AG04450 (cell line): Measurements from ENCODE around the gene HMCES. TPM values are rescaled to one million over a fixed set of nuclear protein-coding genes. Genes with fewer than 3 reads are reported as not detected.

ENCODE experiments used
- CTCF ChIA-PET: fragments of 300-600, 350-600 bp; formaldehyde crosslinking; extraction: SDS; loops from one replicate; lab custom pipeline; 2022; ENCODE audit warnings: antibody characterized with exemption, inconsistent platforms; lab: Charles Lee
- POLR2A ChIA-PET: fragments of 350-600 bp; formaldehyde crosslinking; extraction: SDS; loops from one replicate; lab custom pipeline; 2021; ENCODE audit warnings: antibody characterized with exemption, inconsistent platforms; lab: Yijun Ruan, JAX
- DNase-seq: peaks from one replicate; pipeline ENCODE4 v3.0.0-alpha.2; 2011; ENCODE audit warnings: low read depth, low spot score
- H3K27ac ChIP-seq: one replicate; pipeline ENCODE4 v1.5.1; 2012; ENCODE audit warnings: low read depth, low read length, control low read depth
- H3K27me3 ChIP-seq: one replicate; pipeline ENCODE4 v1.6.0; 2012; ENCODE audit warnings: low read length; ENCODE audit not compliant: control insufficient read depth, insufficient read depth
- H3K4me3 ChIP-seq: 2 replicates; pipeline ENCODE4 v1.5.1; 2011; ENCODE audit warnings: mild to moderate bottlenecking, low read depth, low read length, control low read depth
- H3K9me3 ChIP-seq: 2 replicates; pipeline ENCODE4 v1.5.1; 2012; ENCODE audit warnings: low read length; ENCODE audit not compliant: control insufficient read depth, insufficient read depth
- CTCF ChIP-seq: IDR thresholded peaks from 2 replicates; pipeline ENCODE4 v1.5.1; 2011; ENCODE audit warnings: low read depth, low read length, control low read depth, inconsistent platforms
- polyA plus RNA-seq: library from polyadenylated mRNA; depleted of rRNA; stranded (reverse); fragments of >200 nt; gene quantifications from 2 replicates; pipeline ENCODE4 v1.2.3, GENCODE V29; 2011

Gene HMCES
- polyA plus RNA-seq, 1 experiment, result 19.9 TPM

- ChIA-PET CTCF (interaction anchor here (0.5 to 1.8 kb wide), 15 partner anchors 11 to 263 kb away, joined by 3 to 11 read pairs (median 4); partner anchors contain the start of gene HMCES), POLR2A (interaction anchor here (0.6 to 2.4 kb wide), 22 partner anchors 11 to 346 kb away, joined by 3 to 39 read pairs (median 5); partner anchors contain the start of genes HMCES, IFT122, MBD4 and RAB43)
- H3K27ac ChIP-seq, result peak overlapping the region; percentile 77
- peak overlapping the region; percentile 91 for H3K4me3 ChIP-seq
- TF ChIP-seq CTCF, result no peak
- H3K27me3 ChIP-seq, result no peaks in the 10 kb centered on the region
- no peaks in the 10 kb centered on the region; the same call in 1 of the 2 replicates for H3K9me3 ChIP-seq
- no peak for DNase-seq
Observed at GRCh38 chr3:129315998-129316247, 37.3 kb downstream of the HMCES start.

GRCh38 chr3:129316248-129317013 is 37.8 kb downstream of the HMCES start:
- no peak for DNase-seq
- POLR2A ChIA-PET, result interaction anchor here (0.6 to 2.4 kb wide), 23 partner anchors 10 to 346 kb away, joined by 3 to 39 read pairs (median 5); partner anchors contain the start of genes HMCES, IFT122, MBD4 and RAB43
- no peaks in the 10 kb centered on the region; the same call in 1 of the 2 replicates for H3K9me3 ChIP-seq
- CTCF ChIA-PET, result interaction anchor here (0.5 to 1.8 kb wide), 18 partner anchors 12 to 263 kb away, joined by 3 to 11 read pairs (median 4); partner anchors contain the start of gene HMCES
- peak; percentile 54 for TF ChIP-seq CTCF
- H3K27me3 ChIP-seq, result no peaks in the 10 kb centered on the region
- peak overlapping the region; percentile 91 for H3K4me3 ChIP-seq
- H3K27ac ChIP-seq, result peak overlapping the region; percentile 77

- no peaks in the 10 kb centered on the region for H3K27me3 ChIP-seq
- H3K9me3 ChIP-seq, result no peaks in the 10 kb centered on the region; the same call in 1 of the 2 replicates
- POLR2A ChIA-PET, result interaction anchor here (0.7 to 2.4 kb wide), 10 partner anchors 10 to 280 kb away, joined by 3 to 39 read pairs (median 6); partner anchors contain the start of gene HMCES
- CTCF ChIA-PET, result interaction anchor here (0.8 to 1.8 kb wide), 13 partner anchors 12 to 155 kb away, joined by 3 to 8 read pairs (median 4); partner anchors contain the start of gene HMCES
- no peak for DNase-seq
- peak overlapping the region; percentile 52 for H3K27ac ChIP-seq
- no peak for TF ChIP-seq CTCF
- peak overlapping the region; percentile 91 for H3K4me3 ChIP-seq
Observed at GRCh38 chr3:129317014-129317771, 38.5 kb downstream of the HMCES start.

- TF ChIP-seq CTCF, result no peak
- H3K9me3 ChIP-seq, result no peaks in the 10 kb centered on the region; the same call in 1 of the 2 replicates
- ChIA-PET POLR2A (no interaction called here), CTCF (no interaction called here)
- no peak overlapping the region for H3K4me3 ChIP-seq
- no peaks in the 10 kb centered on the region for H3K27me3 ChIP-seq
- no peak for DNase-seq
- H3K27ac ChIP-seq, result no peak overlapping the region
Observed at GRCh38 chr3:129317848-129318247, 39.2 kb downstream of the HMCES start.
